Stimulated activated CD8-positive, alpha-beta memory T cell treated with anti-CD3 and anti-CD28 coated beads, Interleukin-7, amount 100 ng/mL, for 4 hours (primary cell): ENCODE measurements around the gene CALML5.

Experiments
- DNase-seq, 2 donors: peaks; one replicate each; pipeline ENCODE4 v3.0.0-alpha.2; 2020; ENCODE audit warnings: low read depth in 2 of 2

Gene CALML5

GRCh38 chr10:5500910-5501309, 1.5 kb upstream of the CALML5 start:
- no peak for DNase-seq

- no peak for DNase-seq
Observed at GRCh38 chr10:5500162-5500670, 846 bp upstream of the CALML5 start.

- DNase-seq = no peak
Observed at GRCh38 chr10:5498791-5499492, 428 bp downstream of the CALML5 start.

- no peak for DNase-seq
Observed at GRCh38 chr10:5497948-5498730, 1.2 kb downstream of the CALML5 start.

- DNase-seq = no peak
Observed at GRCh38 chr10:5497289-5497688, 2.1 kb downstream of the CALML5 start.

GRCh38 chr10:5496261-5497250, 2.8 kb downstream of the CALML5 start:
- DNase-seq = no peak

GRCh38 chr10:5494611-5495010, 4.8 kb downstream of the CALML5 start:
- no peak for DNase-seq

GRCh38 chr10:5493691-5494090, 5.7 kb downstream of the CALML5 start:
- DNase-seq = no peak

- DNase-seq = no peak
Observed at GRCh38 chr10:5492929-5493576, 6.3 kb downstream of the CALML5 start.

- no peak for DNase-seq
Observed at GRCh38 chr10:5492322-5492855, 7.0 kb downstream of the CALML5 start.

GRCh38 chr10:5491477-5491876, 7.9 kb downstream of the CALML5 start:
- DNase-seq = no peak

GRCh38 chr10:5490698-5491464, 8.5 kb downstream of the CALML5 start:
- no peak for DNase-seq

- no peak for DNase-seq
Observed at GRCh38 chr10:5490032-5490431, 9.3 kb downstream of the CALML5 start.

- no peak for DNase-seq
Observed at GRCh38 chr10:5488272-5489161, 10.9 kb downstream of the CALML5 start.

- no peak for DNase-seq
Observed at GRCh38 chr10:5486853-5487235, 12.5 kb downstream of the CALML5 start.

GRCh38 chr10:5485948-5486852, 13.2 kb downstream of the CALML5 start:
- DNase-seq = no peak

- no peak for DNase-seq
Observed at GRCh38 chr10:5485290-5485689, 14.1 kb downstream of the CALML5 start.

- no peak for DNase-seq
Observed at GRCh38 chr10:5484205-5484604, 15.2 kb downstream of the CALML5 start.
